ENCODE measurements around the gene PGGHG. TPM values are rescaled to one million over a fixed set of nuclear protein-coding genes. Genes with fewer than 3 reads are reported as not detected.
"Not testable (repeated sequence)": the region's sequence is repeated elsewhere in the genome, so short reads cannot be mapped to it uniquely, and the experiment has no call there.

Gene PGGHG
- total RNA-seq, 2 donors from 2014 or later: 17.0 to 24.9 TPM

DNA sequence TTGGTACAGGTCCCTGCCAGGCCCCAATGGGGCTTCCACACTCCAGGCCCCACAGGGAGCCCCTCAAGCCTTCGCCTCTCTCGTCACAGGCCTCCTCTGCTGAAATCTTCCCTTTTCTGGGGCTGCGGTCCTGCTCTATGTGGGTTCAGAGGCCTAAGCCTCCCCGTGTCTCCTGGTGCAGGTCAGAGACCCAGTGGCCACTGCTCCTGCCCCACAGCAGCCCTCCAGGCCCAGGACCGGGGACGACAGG is 37.6 kb downstream of the PGGHG start:
- Mint-ChIP-seq H3K27ac (peak overlapping the region; percentile 36 to 63), H3K36me3 (no peaks in the 10 kb centered on the region), H3K9me3 (no peaks in the 10 kb centered on the region), H3K27me3 (no peaks in the 10 kb centered on the region), H3K4me3 (peak overlapping the region; percentile 54), H3K4me1 (ENCODE audit: low read depth in 2 of 2) (peaks cover 34 to 37% of the 10 kb centered on the region in 2 donors)
- DNase-seq (ENCODE audit: low spot score) (no peak), ATAC-seq (peak in 1 of 2 donors; percentile 8)

DNA sequence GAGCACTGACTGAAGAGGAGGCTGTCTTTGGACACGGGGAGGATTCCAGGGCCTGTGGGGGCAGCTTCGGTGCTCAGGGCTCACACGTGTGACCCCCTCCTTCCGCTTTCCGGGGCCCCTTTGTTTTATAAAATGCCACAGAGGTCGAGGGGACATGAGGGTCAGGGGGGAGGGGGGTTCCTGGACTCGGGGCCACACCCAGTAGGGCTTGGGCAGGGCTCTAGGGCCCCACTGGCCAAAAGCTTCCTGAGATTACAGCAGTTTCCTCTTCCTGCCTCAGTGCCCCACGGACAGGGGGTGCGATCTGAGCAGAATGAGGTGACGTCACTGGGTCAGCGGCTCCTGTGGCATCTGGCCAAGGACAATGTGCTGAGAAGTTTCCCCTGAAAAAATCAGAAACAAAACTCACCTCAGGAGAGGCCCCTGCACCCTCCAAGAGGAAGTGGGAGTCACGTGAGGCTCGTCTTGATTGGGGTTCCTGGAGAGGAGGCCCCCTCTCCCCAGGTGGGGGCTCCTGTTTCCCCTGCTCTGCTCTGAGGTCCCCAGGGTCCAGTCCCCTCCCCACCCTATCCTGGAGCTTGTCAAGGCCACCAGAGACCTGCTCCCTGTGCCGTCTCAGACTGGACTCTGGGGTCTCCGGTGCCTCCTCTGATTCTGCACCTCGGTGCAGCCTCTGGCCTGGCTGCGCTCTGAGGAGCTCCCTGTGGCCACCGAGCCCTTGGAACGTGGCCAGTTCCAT is 38.1 kb downstream of the PGGHG start:
- Mint-ChIP-seq H3K9me3 (no peaks in the 10 kb centered on the region), H3K27me3 (no peaks in the 10 kb centered on the region), H3K4me1 (ENCODE audit: low read depth in 2 of 2) (peaks cover 36 to 41% of the 10 kb centered on the region in 2 donors), H3K4me3 (peak overlapping the region; percentile 54), H3K36me3 (no peaks in the 10 kb centered on the region), H3K27ac (peak overlapping the region; percentile 36 to 63)
- ATAC-seq (peak; percentile 61 to 75), DNase-seq (ENCODE audit: low spot score) (no peak)

GRCh38 chr11:327581-327923 is 38.6 kb downstream of the PGGHG start:
- no peaks in the 10 kb centered on the region for H3K27me3 Mint-ChIP-seq
- DNase-seq (ENCODE audit: low spot score): no peak
- peak overlapping the region; percentile 36 to 63 for H3K27ac Mint-ChIP-seq
- H3K9me3 Mint-ChIP-seq: no peaks in the 10 kb centered on the region
- no peak for ATAC-seq
- H3K4me1 Mint-ChIP-seq (ENCODE audit: low read depth in 2 of 2): peaks cover 38 to 41% of the 10 kb centered on the region in 2 donors
- no peaks in the 10 kb centered on the region for H3K36me3 Mint-ChIP-seq
- peak overlapping the region; percentile 10 for H3K4me3 Mint-ChIP-seq

DNA sequence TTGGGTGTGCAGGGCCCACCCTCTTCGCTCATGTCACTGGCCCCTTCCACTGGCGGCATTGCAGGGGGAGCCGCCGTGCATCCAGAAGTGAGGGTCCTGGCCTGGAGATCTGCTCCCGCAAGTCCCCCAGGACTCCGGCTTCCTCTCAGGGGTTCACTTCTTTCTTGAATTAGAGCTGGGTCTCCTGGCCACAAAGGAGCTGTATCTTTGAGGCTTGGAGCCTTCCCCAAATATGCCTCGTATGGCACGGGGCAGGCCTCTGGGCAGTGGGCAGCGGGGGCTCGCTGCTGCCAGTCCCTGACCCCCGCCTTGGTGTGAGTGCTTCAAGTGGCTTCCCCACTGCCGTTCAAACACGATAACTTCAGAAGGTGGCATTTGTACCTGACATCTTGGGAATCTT is 39.1 kb downstream of the PGGHG start:
- Mint-ChIP-seq H3K4me3 (no peak overlapping the region), H3K27ac (no peak overlapping the region), H3K27me3 (no peaks in the 10 kb centered on the region), H3K4me1 (ENCODE audit: low read depth in 2 of 2) (peaks cover 43 to 44% of the 10 kb centered on the region in 2 donors), H3K36me3 (no peaks in the 10 kb centered on the region), H3K9me3 (no peaks in the 10 kb centered on the region)
- ATAC-seq (no peak), DNase-seq (ENCODE audit: low spot score) (no peak)

DNA sequence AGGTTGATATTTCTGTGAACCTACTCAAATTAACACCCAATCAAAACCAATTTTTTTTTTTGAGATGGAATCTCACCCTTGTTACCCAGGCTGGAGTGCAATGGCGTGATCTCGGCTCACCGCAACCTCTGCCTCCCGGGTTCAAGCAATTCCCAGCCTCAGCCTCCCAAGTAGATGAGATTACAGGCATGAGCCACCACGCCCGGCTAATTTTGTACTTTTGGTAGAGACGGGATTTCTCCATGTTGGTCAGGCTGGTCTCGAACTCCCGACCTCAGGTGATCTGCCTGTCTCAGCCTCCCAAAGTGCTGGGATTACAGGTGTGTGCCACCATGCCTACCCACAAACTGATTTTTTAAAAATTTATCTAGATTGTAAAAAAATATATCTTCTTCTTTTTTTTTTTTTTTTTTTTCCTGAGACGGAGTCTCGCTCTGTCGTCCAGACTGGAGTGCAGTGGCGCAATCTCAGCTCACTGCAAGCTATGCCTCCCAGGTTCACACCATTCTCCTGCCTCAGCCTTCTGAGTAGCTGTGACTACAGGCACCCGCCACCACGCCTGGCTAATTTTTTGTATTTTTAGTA is 39.7 kb downstream of the PGGHG start:
- not testable (repeated sequence) for ATAC-seq; DNase-seq (ENCODE audit: low spot score); H3K36me3 Mint-ChIP-seq; H3K9me3 Mint-ChIP-seq; H3K27me3 Mint-ChIP-seq
- Mint-ChIP-seq H3K4me1 (ENCODE audit: low read depth in 2 of 2) (peaks cover 45 to 48% of the 10 kb centered on the region in 2 donors), H3K4me3 (peak overlapping the region; percentile 41), H3K27ac (peak overlapping the region; percentile 67 to 68)

- H3K27me3 Mint-ChIP-seq: no peaks in the 10 kb centered on the region
- H3K9me3 Mint-ChIP-seq: no peaks in the 10 kb centered on the region
- H3K27ac Mint-ChIP-seq: peak overlapping the region; percentile 67 to 68
- H3K4me1 Mint-ChIP-seq (ENCODE audit: low read depth in 2 of 2): peaks cover 46 to 48% of the 10 kb centered on the region in 2 donors
- ATAC-seq: no peak
- DNase-seq (ENCODE audit: low spot score): no peak
- peak overlapping the region; percentile 41 for H3K4me3 Mint-ChIP-seq
- no peaks in the 10 kb centered on the region for H3K36me3 Mint-ChIP-seq
Measured at GRCh38 chr11:329886-330253, 40.9 kb downstream of the PGGHG start.

DNA sequence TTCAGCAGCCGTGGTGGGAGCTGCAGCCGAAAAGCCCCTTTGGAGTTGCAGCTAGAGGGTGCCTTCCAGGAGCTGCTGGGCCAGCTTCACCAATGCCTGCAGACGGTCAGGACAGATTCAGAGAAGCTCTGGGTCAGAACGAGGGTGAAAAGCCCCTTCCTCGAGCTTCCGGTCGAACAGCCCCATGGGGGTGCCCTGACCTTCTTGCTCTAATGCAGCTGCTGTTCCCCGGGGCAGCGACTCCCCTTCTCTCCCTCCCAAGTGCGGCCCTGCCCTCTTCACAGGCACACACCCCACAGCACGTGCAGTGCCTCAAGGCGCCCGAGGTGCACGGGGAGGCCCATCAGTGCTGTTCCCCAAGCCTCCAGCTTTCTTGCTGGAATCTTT is 41.4 kb downstream of the PGGHG start:
- H3K27ac Mint-ChIP-seq: peak overlapping the region in 1 of 2 donors; percentile 68
- no peaks in the 10 kb centered on the region for H3K27me3 Mint-ChIP-seq
- no peaks in the 10 kb centered on the region for H3K36me3 Mint-ChIP-seq
- H3K9me3 Mint-ChIP-seq: no peaks in the 10 kb centered on the region
- H3K4me1 Mint-ChIP-seq (ENCODE audit: low read depth in 2 of 2): peaks cover 46 to 48% of the 10 kb centered on the region in 2 donors
- DNase-seq (ENCODE audit: low spot score) (no peak), ATAC-seq (no peak)
- peak overlapping the region; percentile 41 for H3K4me3 Mint-ChIP-seq

DNA sequence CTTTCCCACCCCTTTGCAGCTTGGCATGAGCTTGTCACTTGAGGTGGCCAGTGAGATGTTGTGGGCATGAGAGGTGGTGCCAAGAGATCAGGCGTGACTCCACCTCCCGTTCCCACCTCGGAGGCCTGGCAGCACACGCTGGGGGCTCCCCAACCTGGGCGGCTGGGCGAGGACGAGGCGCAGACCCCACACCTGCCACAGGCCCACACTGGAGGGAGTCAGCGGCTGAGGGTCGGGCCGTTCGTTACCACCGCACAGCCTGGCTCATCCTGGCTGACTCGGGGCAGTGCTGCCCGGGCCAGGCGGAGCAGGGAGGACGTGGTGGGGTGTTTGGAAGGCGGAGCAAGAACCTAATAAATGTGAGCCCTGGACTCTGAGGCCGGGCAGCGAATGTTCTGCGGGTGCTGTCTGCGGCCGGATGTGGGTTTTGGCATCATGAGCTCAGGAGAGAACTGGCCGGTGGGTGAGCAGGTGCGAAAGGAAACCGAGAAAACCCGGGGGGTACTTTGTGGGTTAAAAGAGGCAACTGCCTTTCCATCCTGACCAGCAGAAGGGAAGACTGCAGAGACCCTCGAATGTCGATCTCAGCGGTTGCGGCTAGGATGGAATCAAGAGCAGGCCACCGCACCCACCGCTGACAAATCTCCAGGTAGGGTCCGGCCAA is 41.9 kb downstream of the PGGHG start:
- H3K36me3 Mint-ChIP-seq: no peaks in the 10 kb centered on the region
- peak overlapping the region; percentile 75 for H3K4me3 Mint-ChIP-seq
- DNase-seq (ENCODE audit: low spot score) (no peak), ATAC-seq (peak; percentile 51 to 74)
- no peaks in the 10 kb centered on the region for H3K27me3 Mint-ChIP-seq
- H3K9me3 Mint-ChIP-seq: no peaks in the 10 kb centered on the region
- H3K4me1 Mint-ChIP-seq (ENCODE audit: low read depth in 2 of 2): peaks cover 46 to 48% of the 10 kb centered on the region in 2 donors
- peak overlapping the region; percentile 51 to 73 for H3K27ac Mint-ChIP-seq

GRCh38 chr11:331358-332060 is 42.6 kb downstream of the PGGHG start:
- Mint-ChIP-seq H3K4me1 (ENCODE audit: low read depth in 2 of 2) (peaks cover 39 to 49% of the 10 kb centered on the region in 2 donors), H3K27me3 (no peaks in the 10 kb centered on the region), H3K36me3 (no peaks in the 10 kb centered on the region), H3K4me3 (peak overlapping the region; percentile 75), H3K9me3 (no peaks in the 10 kb centered on the region), H3K27ac (peak overlapping the region; percentile 51 to 73)
- ATAC-seq: no peak
- no peak for DNase-seq (ENCODE audit: low spot score)

- no peak for ATAC-seq
- Mint-ChIP-seq H3K27me3 (no peaks in the 10 kb centered on the region), H3K36me3 (no peaks in the 10 kb centered on the region), H3K4me1 (ENCODE audit: low read depth in 2 of 2) (peaks cover 33 to 51% of the 10 kb centered on the region in 2 donors), H3K4me3 (no peak overlapping the region), H3K9me3 (no peaks in the 10 kb centered on the region), H3K27ac (peak overlapping the region in 1 of 2 donors; percentile 41)
- DNase-seq (ENCODE audit: low spot score): no peak
Measured at GRCh38 chr11:332651-333480, 43.9 kb downstream of the PGGHG start.

DNA sequence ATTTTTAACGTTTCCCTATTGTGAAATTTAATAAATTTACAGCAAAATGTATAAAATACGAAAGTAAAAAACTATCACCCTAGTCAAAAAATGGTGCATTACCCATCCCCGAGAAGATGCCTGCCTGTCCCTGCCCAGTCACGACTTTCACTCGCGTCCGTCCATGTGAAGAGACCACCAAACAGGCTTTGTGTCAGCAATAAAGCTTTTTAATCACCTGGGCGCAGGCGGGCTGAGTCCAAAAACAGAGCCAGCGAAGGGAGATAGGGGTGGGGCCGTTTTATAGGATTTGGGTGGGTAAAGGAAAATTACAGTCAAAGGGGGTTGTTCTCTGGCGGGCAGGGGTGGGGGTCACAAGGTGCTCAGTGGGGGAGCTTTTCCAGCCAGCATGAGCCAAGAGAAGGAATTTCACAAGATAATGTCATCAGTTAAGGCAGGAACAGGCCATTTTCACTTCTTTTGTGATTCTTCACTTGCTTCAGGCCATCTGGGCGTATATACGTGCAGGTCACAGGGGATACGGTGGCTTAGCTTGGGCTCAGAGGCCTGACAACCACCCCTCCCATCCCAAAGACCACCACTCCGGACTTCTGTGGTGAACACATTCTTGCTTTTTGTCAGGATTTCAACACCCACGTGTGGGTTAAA is 44.8 kb downstream of the PGGHG start:
- H3K4me1 Mint-ChIP-seq (ENCODE audit: low read depth in 2 of 2): peaks cover 33 to 51% of the 10 kb centered on the region in 2 donors
- not testable (repeated sequence) for H3K9me3 Mint-ChIP-seq; H3K36me3 Mint-ChIP-seq; H3K27me3 Mint-ChIP-seq; ATAC-seq; DNase-seq (ENCODE audit: low spot score); H3K4me3 Mint-ChIP-seq
- peak overlapping the region in 1 of 2 donors; percentile 41 for H3K27ac Mint-ChIP-seq

DNA sequence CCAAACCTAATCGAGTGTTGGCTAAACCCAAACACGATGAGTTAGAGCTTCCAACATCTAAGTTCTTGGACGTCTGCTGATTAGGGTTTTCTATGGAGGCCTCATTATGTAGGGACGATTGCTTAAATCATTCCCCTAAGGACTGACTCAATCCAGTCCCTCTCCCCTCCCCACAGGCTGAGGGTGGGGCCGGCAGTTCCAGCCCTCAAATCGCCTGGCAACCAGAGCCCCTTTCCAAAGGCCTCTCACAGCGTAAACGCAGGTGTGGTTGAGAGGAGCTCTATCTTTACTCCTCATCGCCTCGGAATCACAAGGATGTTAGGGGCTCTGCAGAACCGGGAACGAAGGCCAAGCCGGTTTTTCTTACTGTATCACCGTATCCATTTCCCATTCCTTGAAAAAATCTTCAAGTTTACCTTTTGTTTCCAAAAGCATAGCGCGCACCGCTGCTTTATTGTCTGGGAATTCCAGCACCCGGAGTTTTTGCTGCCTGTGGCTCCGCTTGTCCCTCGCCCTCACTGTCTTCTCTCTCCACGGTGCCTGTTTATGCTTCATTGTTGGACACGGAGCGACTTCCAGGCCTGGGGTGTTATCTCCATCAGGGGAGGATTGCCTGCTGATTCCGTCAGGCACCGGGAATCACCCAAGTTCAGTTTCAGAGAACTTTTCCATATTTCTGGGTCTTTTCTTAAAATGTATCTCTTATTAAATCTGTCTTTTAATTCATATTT is 45.5 kb downstream of the PGGHG start:
- Mint-ChIP-seq H3K9me3 (no peaks in the 10 kb centered on the region), H3K4me3 (no peak overlapping the region), H3K27ac (no peak overlapping the region), H3K27me3 (no peaks in the 10 kb centered on the region), H3K4me1 (ENCODE audit: low read depth in 2 of 2) (peaks cover 28 to 45% of the 10 kb centered on the region in 2 donors), H3K36me3 (no peaks in the 10 kb centered on the region)
- ATAC-seq (no peak), DNase-seq (ENCODE audit: low spot score) (no peak)

All from natural killer cell treated with Interleukin-12 subunit alpha and Interleukin-12 subunit beta and Interleukin-15 and Interleukin-18, amount 100 ng/mL, for 72 hours (primary cell).